ENCODE results near the gene STK31. TPM values are rescaled to one million over a fixed set of nuclear protein-coding genes. Genes with fewer than 3 reads are reported as not detected.
A peak's percentile ranks its signal among the peaks of the same experiment; 100 is the strongest.
"Not testable (repeated sequence)": the region's sequence is repeated elsewhere in the genome, so short reads cannot be mapped to it uniquely, and the experiment has no call there.

STK31 gene
- total RNA-seq (2014; rRNA removed; shearing (Covaris generic)) = 0.02 TPM in 1 of 2 replicates, not detected in the other
- polyA plus RNA-seq (2015; cell fraction: cytosol; rRNA removed) = not detected in 2 replicates
- polyA plus RNA-seq (2015; cell fraction: nucleus; rRNA removed) = 0.05 TPM in 1 of 2 replicates, not detected in the other

- DNase-seq (ENCODE audit: low read depth) = no peak
Observed at GRCh38 chr7:23710000-23710399, at the start of gene STK31. STK31 (plus strand) TSS chr7:23710219; CDS start chr7:23710286, 67 bp downstream.

GRCh38 chr7:23661385-23661784 is 48.6 kb upstream of the STK31 start:
- DNase-seq (ENCODE audit: low read depth) = no peak

GRCh38 chr7:23662124-23662983 is 47.7 kb upstream of the STK31 start:
- no peak for DNase-seq (ENCODE audit: low read depth)

- DNase-seq (ENCODE audit: low read depth) = no peak
Observed at GRCh38 chr7:23662984-23663313, 47.1 kb upstream of the STK31 start.

- DNase-seq (ENCODE audit: low read depth) = no peak
Observed at GRCh38 chr7:23664122-23664521, 45.9 kb upstream of the STK31 start.

- DNase-seq (ENCODE audit: low read depth) = no peak
Observed at GRCh38 chr7:23672033-23672432, 38.0 kb upstream of the STK31 start.

- DNase-seq (ENCODE audit: low read depth) = no peak
Observed at GRCh38 chr7:23679898-23680413, 30.1 kb upstream of the STK31 start, which contains the start of gene FAM221A. FAM221A (plus strand) TSS chr7:23680199; CDS start chr7:23680219, 20 bp downstream.

- no peak for DNase-seq (ENCODE audit: low read depth)
Observed at GRCh38 chr7:23680414-23681405, 29.3 kb upstream of the STK31 start.

- not testable (repeated sequence) for DNase-seq (ENCODE audit: low read depth)
Observed at GRCh38 chr7:23684041-23684440, 26.0 kb upstream of the STK31 start.

- no peak for DNase-seq (ENCODE audit: low read depth)
Observed at GRCh38 chr7:23685731-23686130, 24.3 kb upstream of the STK31 start.

GRCh38 chr7:23687011-23687410 is 23.0 kb upstream of the STK31 start:
- DNase-seq (ENCODE audit: low read depth) = no peak

GRCh38 chr7:23689165-23689564 is 20.9 kb upstream of the STK31 start:
- no peak for DNase-seq (ENCODE audit: low read depth)

GRCh38 chr7:23691320-23691719 is 18.7 kb upstream of the STK31 start:
- DNase-seq (ENCODE audit: low read depth) = no peak

GRCh38 chr7:23693224-23693623 is 16.8 kb upstream of the STK31 start:
- no peak for DNase-seq (ENCODE audit: low read depth)

- peak; percentile 80 for DNase-seq (ENCODE audit: low read depth)
Observed at GRCh38 chr7:23696916-23697441, 13.0 kb upstream of the STK31 start.

- no peak for DNase-seq (ENCODE audit: low read depth)
Observed at GRCh38 chr7:23698822-23699221, 11.2 kb upstream of the STK31 start.

- DNase-seq (ENCODE audit: low read depth) = no peak
Observed at GRCh38 chr7:23700046-23700445, 10.0 kb upstream of the STK31 start.

GRCh38 chr7:23709081-23709750 is 803 bp upstream of the STK31 start:
- no peak for DNase-seq (ENCODE audit: low read depth)

GRCh38 chr7:23712368-23713284 is 2.6 kb downstream of the STK31 start:
- DNase-seq (ENCODE audit: low read depth) = peak; percentile 65
